H1 (cell line): ENCODE results near the gene SHROOM2. TPM values are rescaled to one million over a fixed set of nuclear protein-coding genes. Genes with fewer than 3 reads are reported as not detected.

ENCODE experiments used
- E2F6 ChIP-seq: IDR thresholded peaks from 2 replicates; pipeline ENCODE4 v1.6.1; 2012; ENCODE audit warnings: inconsistent platforms
- GABPA ChIP-seq: IDR thresholded peaks from 2 replicates; pipeline ENCODE4 v1.6.1; 2011; ENCODE audit warnings: mild to moderate bottlenecking, low read length, moderate library complexity, borderline replicate concordance; ENCODE audit not compliant: insufficient read depth
- RFX5 ChIP-seq: IDR thresholded peaks from 2 replicates; pipeline ENCODE4 v1.6.1; 2011; ENCODE audit warnings: low read depth, low read length, improper control_type of control experiment, borderline replicate concordance
- SIN3A ChIP-seq, 2 experiments: IDR thresholded peaks in 1 of 2; conservative IDR thresholded peaks in 1 of 2; 2 replicates each; pipeline ENCODE4 v1.6.1; 2011 to 2012; ENCODE audit warnings: low read length in 2 of 2, improper control_type of control experiment in 1 of 2, low read depth in 1 of 2, mild to moderate bottlenecking in 1 of 2
- TEAD4 ChIP-seq: IDR thresholded peaks from 2 replicates; pipeline ENCODE4 v1.6.1; 2012; ENCODE audit warnings: low read depth, low read length, inconsistent platforms, mixed read lengths
- USF2 ChIP-seq: IDR thresholded peaks from 2 replicates; pipeline ENCODE4 v1.6.1; 2011; ENCODE audit warnings: low read length, improper control_type of control experiment
- YY1 ChIP-seq: IDR thresholded peaks from 2 replicates; pipeline ENCODE4 v1.6.1; 2011; ENCODE audit warnings: low read depth, mild to moderate bottlenecking, low read length
- polyA plus RNA-seq, 7 experiments: library from polyadenylated mRNA; depleted of rRNA in 3 of 7; stranded (reverse) in 5 of 7; unstranded in 2 of 7; fragments of >200 nt in 5 of 7; fragments of 200-250 nt in 2 of 7; gene quantifications; 1 replicate in 5 of 7; 2 replicates in 1 of 7; 4 replicates in 1 of 7; pipeline versions ENCODE4 v1.2.1 to v1.2.3, GENCODE V29; 2011 to 2013; ENCODE audit warnings: missing spikeins in 2 of 7, mixed read lengths in 2 of 7
- total RNA-seq: library from RNA; stranded (reverse); fragmentation: NEBNext Ultra II Directional; extraction: Animal tissue kit (Norgen Biotek cat#: 25700); gene quantifications from 2 replicates; pipeline ENCODE4 v1.2.1, GENCODE V29; 2021

SHROOM2 gene
- total and polyA plus RNA-seq, 2 of the 8 experiments (the other 6 are each of a cell fraction or from before 2014, with no cell fraction given) = 3.4 to 14.2 TPM

- TF ChIP-seq E2F6 (no peak), GABPA (no peak), YY1 (no peak), RFX5 (no peak), SIN3A (conservative IDR thresholded peaks at IDR 0.05 in 1 of 2, IDR thresholded peaks at IDR 0.05 in 1 of 2; ENCODE audit: low read depth in 1 of 2, low read length in 2 of 2) (no peak), TEAD4 (no peak), USF2 (no peak)
Observed at GRCh38 chrX:9825966-9826365, 39.7 kb downstream of the SHROOM2 start (continued).
